Adipocyte (in vitro differentiated cells): ENCODE measurements around the gene NIT2.

ENCODE experiments used
- DNase-seq: peaks from one replicate; pipeline ENCODE4 v3.0.0-alpha.2; 2015; ENCODE audit warnings: low read depth
- H3K27me3 ChIP-seq: replicated peaks from 2 replicates; pipeline ENCODE4 v1.7.0; 2013; ENCODE audit warnings: mild to moderate bottlenecking, low read length, moderate library complexity; ENCODE audit not compliant: control insufficient read depth, insufficient read depth
- H3K36me3 ChIP-seq: 2 replicates; pipeline ENCODE4 v1.7.0; 2013; ENCODE audit warnings: low read length, mild to moderate bottlenecking, moderate library complexity; ENCODE audit not compliant: control insufficient read depth, insufficient read depth, severe bottlenecking
- H3K4me1 ChIP-seq: 2 replicates; pipeline ENCODE4 v1.7.0; 2013; ENCODE audit warnings: mild to moderate bottlenecking, low read length, moderate library complexity; ENCODE audit not compliant: control insufficient read depth, insufficient read depth
- H3K4me3 ChIP-seq: 2 replicates; pipeline ENCODE4 v1.7.0; 2013; ENCODE audit warnings: mild to moderate bottlenecking, low read length, moderate library complexity
- H3K9ac ChIP-seq: 2 replicates; pipeline ENCODE4 v1.7.0; 2013; ENCODE audit warnings: mild to moderate bottlenecking, low read length, moderate library complexity
- H3K9me3 ChIP-seq: 2 replicates; pipeline ENCODE4 v1.7.0; 2013; ENCODE audit warnings: mild to moderate bottlenecking, low read length, moderate library complexity; ENCODE audit not compliant: control insufficient read depth

Gene NIT2

GRCh38 chr3:100334488-100335351 is at the start of gene NIT2:
Gene NIT2, plus strand, starts transcription at chr3:100334757. Its CDS starts 35 bp downstream, at chr3:100334792.
- peaks cover 10% of the 10 kb centered on the region for H3K36me3 ChIP-seq
- DNase-seq: peak; percentile 88
- no peaks in the 10 kb centered on the region for H3K27me3 ChIP-seq
- peaks cover 16% of the 10 kb centered on the region for H3K4me1 ChIP-seq
- no peaks in the 10 kb centered on the region for H3K9me3 ChIP-seq
- peak within 1 kb of the TSS; percentile 90 for H3K4me3 ChIP-seq
- peak within 1 kb of the TSS; percentile 86 for H3K9ac ChIP-seq

- Histone ChIP-seq H3K27me3 (no peaks in the 10 kb centered on the region), H3K36me3 (peaks cover 76% of the 10 kb centered on the region), H3K9ac (no peak overlapping the region), H3K9me3 (no peaks in the 10 kb centered on the region), H3K4me3 (no peak overlapping the region), H3K4me1 (no peaks in the 10 kb centered on the region)
- no peak for DNase-seq
Observed at GRCh38 chr3:100288288-100288894, 46.2 kb upstream of the NIT2 start.

- no peaks in the 10 kb centered on the region for H3K9me3 ChIP-seq
- H3K4me1 ChIP-seq: no peaks in the 10 kb centered on the region
- H3K36me3 ChIP-seq: peaks cover 76% of the 10 kb centered on the region
- DNase-seq: no peak
- H3K27me3 ChIP-seq: no peaks in the 10 kb centered on the region
- H3K9ac ChIP-seq: no peak overlapping the region
- no peak overlapping the region for H3K4me3 ChIP-seq
Observed at GRCh38 chr3:100289339-100289738, 45.2 kb upstream of the NIT2 start.

GRCh38 chr3:100295089-100295488 is 39.5 kb upstream of the NIT2 start:
- H3K9me3 ChIP-seq: no peaks in the 10 kb centered on the region
- peaks cover 10% of the 10 kb centered on the region for H3K4me1 ChIP-seq
- H3K36me3 ChIP-seq: peaks cover 79% of the 10 kb centered on the region
- H3K4me3 ChIP-seq: no peak overlapping the region
- no peaks in the 10 kb centered on the region for H3K27me3 ChIP-seq
- no peak overlapping the region for H3K9ac ChIP-seq
- no peak for DNase-seq

GRCh38 chr3:100297784-100298183 is 36.8 kb upstream of the NIT2 start:
- Histone ChIP-seq H3K36me3 (peaks cover 76% of the 10 kb centered on the region), H3K9me3 (no peaks in the 10 kb centered on the region), H3K9ac (no peak overlapping the region), H3K4me3 (no peak overlapping the region), H3K27me3 (no peaks in the 10 kb centered on the region), H3K4me1 (peaks cover 10% of the 10 kb centered on the region)
- DNase-seq: no peak

- Histone ChIP-seq H3K9ac (no peak overlapping the region), H3K4me3 (peak overlapping the region; percentile 1), H3K36me3 (peaks cover 80% of the 10 kb centered on the region), H3K9me3 (no peaks in the 10 kb centered on the region), H3K27me3 (no peaks in the 10 kb centered on the region), H3K4me1 (peaks cover 10% of the 10 kb centered on the region)
- no peak for DNase-seq
Observed at GRCh38 chr3:100299016-100299415, 35.5 kb upstream of the NIT2 start.

GRCh38 chr3:100306695-100307094 is 27.9 kb upstream of the NIT2 start:
- Histone ChIP-seq H3K36me3 (peaks cover 80% of the 10 kb centered on the region), H3K4me1 (peaks cover 17% of the 10 kb centered on the region), H3K27me3 (no peaks in the 10 kb centered on the region), H3K9me3 (no peaks in the 10 kb centered on the region), H3K9ac (no peak overlapping the region), H3K4me3 (no peak overlapping the region)
- DNase-seq: no peak

GRCh38 chr3:100310355-100310965 is 24.1 kb upstream of the NIT2 start:
- peaks cover 20% of the 10 kb centered on the region for H3K4me1 ChIP-seq
- H3K9me3 ChIP-seq: no peaks in the 10 kb centered on the region
- H3K36me3 ChIP-seq: peaks cover 65% of the 10 kb centered on the region
- DNase-seq: no peak
- H3K9ac ChIP-seq: no peak overlapping the region
- no peaks in the 10 kb centered on the region for H3K27me3 ChIP-seq
- peak overlapping the region; percentile 44 for H3K4me3 ChIP-seq

GRCh38 chr3:100311011-100311410 is 23.5 kb upstream of the NIT2 start:
- peak; percentile 18 for DNase-seq
- H3K9me3 ChIP-seq: no peaks in the 10 kb centered on the region
- peak overlapping the region; percentile 44 for H3K4me3 ChIP-seq
- H3K4me1 ChIP-seq: peaks cover 20% of the 10 kb centered on the region
- H3K9ac ChIP-seq: no peak overlapping the region
- H3K36me3 ChIP-seq: peaks cover 68% of the 10 kb centered on the region
- H3K27me3 ChIP-seq: no peaks in the 10 kb centered on the region

GRCh38 chr3:100316641-100317069 is 17.9 kb upstream of the NIT2 start:
- no peaks in the 10 kb centered on the region for H3K27me3 ChIP-seq
- H3K4me3 ChIP-seq: no peak overlapping the region
- H3K36me3 ChIP-seq: peaks cover 60% of the 10 kb centered on the region
- no peaks in the 10 kb centered on the region for H3K9me3 ChIP-seq
- peak; percentile 83 for DNase-seq
- peak overlapping the region; percentile 22 for H3K9ac ChIP-seq
- H3K4me1 ChIP-seq: peaks cover 30% of the 10 kb centered on the region

- no peaks in the 10 kb centered on the region for H3K9me3 ChIP-seq
- no peak overlapping the region for H3K9ac ChIP-seq
- H3K4me1 ChIP-seq: peaks cover 26% of the 10 kb centered on the region
- peaks cover 61% of the 10 kb centered on the region for H3K36me3 ChIP-seq
- no peak overlapping the region for H3K4me3 ChIP-seq
- no peaks in the 10 kb centered on the region for H3K27me3 ChIP-seq
- DNase-seq: no peak
Observed at GRCh38 chr3:100317912-100318311, 16.6 kb upstream of the NIT2 start.
